Activated naive CD4-positive, alpha-beta T cell treated with anti-CD3 and anti-CD28 coated beads for 36 hours (primary cell): ENCODE results near the gene TSC2. TPM values are rescaled to one million over a fixed set of nuclear protein-coding genes. Genes with fewer than 3 reads are reported as not detected.

ENCODE experiments used
- CTCF ChIA-PET: fragments of 350-600 bp; sonication (Branson Sonifier 250); formaldehyde crosslinking; loops from one replicate; lab custom pipeline; 2021; ENCODE audit warnings: antibody characterized with exemption; lab: Charles Lee
- DNase-seq: peaks from one replicate; pipeline ENCODE4 v3.0.0-alpha.2; 2020
- H3K27ac Mint-ChIP-seq: one replicate; pipeline ENCODE4 v1.8.0; 2021; ENCODE audit warnings: mild to moderate bottlenecking, mixed read lengths
- H3K27me3 Mint-ChIP-seq: one replicate; pipeline ENCODE4 v1.8.0; 2021; ENCODE audit warnings: low read depth, mixed read lengths
- H3K36me3 Mint-ChIP-seq: one replicate; pipeline ENCODE4 v1.8.0; 2021; ENCODE audit warnings: low read depth, mixed read lengths
- H3K4me1 Mint-ChIP-seq: one replicate; pipeline ENCODE4 v1.8.0; 2021; ENCODE audit warnings: low read depth, mixed read lengths
- H3K4me3 Mint-ChIP-seq: one replicate; pipeline ENCODE4 v1.8.0; 2021; ENCODE audit warnings: mild to moderate bottlenecking, moderate library complexity, mixed read lengths
- H3K9me3 Mint-ChIP-seq: one replicate; pipeline ENCODE4 v1.8.0; 2021; ENCODE audit warnings: mixed read lengths
- intact Hi-C: fragments of 100-400 bp; cut with micrococcal nuclease; formaldehyde crosslinking; loops from one replicate; pipeline ENCODE4 v1.15.1; 2023
- total RNA-seq, 2 experiments: library from RNA; stranded (reverse); gene quantifications; one replicate each; pipeline ENCODE4 v1.2.3, GENCODE V29; 2021

Gene TSC2
- total RNA-seq, 2 experiments from 2014 or later, result 72.3 to 72.7 TPM

DNA sequence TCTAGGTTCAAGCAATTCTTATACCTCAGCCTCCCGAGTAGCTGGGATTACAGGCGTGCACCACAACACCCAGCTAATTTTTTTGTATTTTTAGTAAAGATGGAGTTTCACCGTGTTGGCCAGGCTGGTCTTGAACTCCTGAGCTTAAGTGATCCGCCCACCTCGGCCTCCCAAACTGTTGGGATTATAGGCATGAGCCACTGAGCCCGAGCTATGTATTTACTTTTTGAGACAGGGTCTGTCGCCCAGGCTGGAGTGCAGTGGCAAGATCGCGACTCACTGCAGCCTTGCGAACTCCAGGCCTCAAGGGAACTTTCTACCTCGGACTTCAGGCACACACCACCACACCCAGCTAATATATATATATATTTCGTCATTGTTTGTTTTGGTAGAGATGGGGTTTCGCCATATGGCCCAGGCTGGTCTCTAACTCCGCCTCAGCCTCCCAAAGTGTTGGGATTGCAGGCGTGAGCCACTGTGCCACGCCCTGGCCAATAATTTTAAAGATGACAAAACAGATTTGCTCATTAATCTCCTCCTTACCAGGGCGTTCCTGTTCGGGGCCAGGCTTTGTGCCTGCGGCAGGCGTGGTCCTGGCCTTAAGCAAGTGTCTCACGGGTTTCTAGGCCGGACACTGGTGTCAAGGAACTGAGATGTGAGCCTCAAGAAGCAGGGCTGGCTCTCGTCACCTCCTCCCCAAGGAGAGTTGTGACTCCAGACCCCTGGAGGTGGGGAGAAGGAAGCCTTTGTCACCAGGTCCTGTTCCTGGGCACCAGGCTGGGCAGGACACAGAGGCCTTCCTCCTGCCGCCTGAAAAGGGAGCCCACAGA lies 32.5 kb upstream of the TSC2 start:
- Mint-ChIP-seq H3K36me3 (peaks cover under 1% of the 10 kb centered on the region), H3K27me3 (peaks cover 6% of the 10 kb centered on the region), H3K9me3 (no peaks in the 10 kb centered on the region), H3K4me3 (no peak overlapping the region), H3K27ac (no peak overlapping the region), H3K4me1 (peaks cover 3% of the 10 kb centered on the region)
- intact Hi-C loops, result no loop called here
- DNase-seq, result no peak
- CTCF ChIA-PET, result interaction anchor here (0.8 kb wide), 1 partner anchor 125 kb away, joined by 3 read pairs; no protein-coding TSS in a partner anchor

DNA sequence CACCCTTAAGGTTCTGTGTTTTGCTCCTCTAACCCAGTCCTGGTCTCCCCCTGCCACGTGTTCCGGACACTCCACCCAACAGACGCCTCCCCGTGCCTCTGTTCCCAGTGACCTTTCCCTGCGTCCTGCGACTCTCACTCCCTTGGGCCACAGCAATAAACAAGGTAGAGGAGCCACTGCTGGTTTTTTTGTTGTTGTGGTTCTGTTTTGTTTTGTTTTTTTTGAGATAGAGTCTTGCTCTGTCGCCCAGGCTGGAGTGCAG lies 31.9 kb upstream of the TSC2 start:
- H3K27ac Mint-ChIP-seq, result no peak overlapping the region
- intact Hi-C loops, result no loop called here
- H3K4me3 Mint-ChIP-seq, result no peak overlapping the region
- H3K9me3 Mint-ChIP-seq, result no peaks in the 10 kb centered on the region
- CTCF ChIA-PET, result interaction anchor here (0.7 to 3.1 kb wide), 3 partner anchors 12 to 132 kb away, joined by 3 to 16 read pairs (median 4); no protein-coding TSS in a partner anchor
- DNase-seq, result no peak
- H3K27me3 Mint-ChIP-seq, result peaks cover 10% of the 10 kb centered on the region
- peaks cover 2% of the 10 kb centered on the region for H3K4me1 Mint-ChIP-seq
- no peaks in the 10 kb centered on the region for H3K36me3 Mint-ChIP-seq

DNA sequence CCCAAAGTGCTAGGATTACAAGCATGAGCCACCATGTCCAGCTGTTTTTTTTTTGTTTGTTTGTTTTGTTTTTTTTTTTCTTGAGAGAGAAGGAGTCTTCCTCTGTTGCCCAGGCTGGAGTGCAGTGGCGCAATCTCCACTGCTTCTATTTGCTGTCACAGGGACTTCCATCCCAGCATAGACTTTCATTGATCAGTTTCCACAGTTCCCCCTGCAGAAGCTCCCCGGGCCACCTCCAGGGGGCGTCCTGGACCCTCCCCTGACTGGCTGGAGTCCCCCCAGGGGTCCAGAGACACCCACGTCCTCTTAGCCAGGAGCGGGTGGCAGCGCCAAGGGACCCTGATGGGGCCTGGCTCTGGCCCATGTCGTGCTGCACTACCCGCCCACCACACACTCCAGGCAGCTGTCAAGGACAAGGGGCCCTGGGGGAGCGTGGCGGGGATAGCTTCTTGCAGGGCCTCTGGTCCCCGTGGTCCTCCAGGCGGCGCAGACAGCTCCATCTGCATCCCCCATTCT lies 31.3 kb upstream of the TSC2 start:
- Mint-ChIP-seq H3K4me3 (no peak overlapping the region), H3K27me3 (peaks cover 13% of the 10 kb centered on the region), H3K36me3 (no peaks in the 10 kb centered on the region), H3K4me1 (peaks cover 2% of the 10 kb centered on the region), H3K27ac (no peak overlapping the region), H3K9me3 (no peaks in the 10 kb centered on the region)
- intact Hi-C loops, result no loop called here
- CTCF ChIA-PET, result interaction anchor here (0.7 to 3.1 kb wide), 4 partner anchors 9 to 131 kb away, joined by 3 to 16 read pairs (median 4); no protein-coding TSS in a partner anchor
- DNase-seq, result no peak

DNA sequence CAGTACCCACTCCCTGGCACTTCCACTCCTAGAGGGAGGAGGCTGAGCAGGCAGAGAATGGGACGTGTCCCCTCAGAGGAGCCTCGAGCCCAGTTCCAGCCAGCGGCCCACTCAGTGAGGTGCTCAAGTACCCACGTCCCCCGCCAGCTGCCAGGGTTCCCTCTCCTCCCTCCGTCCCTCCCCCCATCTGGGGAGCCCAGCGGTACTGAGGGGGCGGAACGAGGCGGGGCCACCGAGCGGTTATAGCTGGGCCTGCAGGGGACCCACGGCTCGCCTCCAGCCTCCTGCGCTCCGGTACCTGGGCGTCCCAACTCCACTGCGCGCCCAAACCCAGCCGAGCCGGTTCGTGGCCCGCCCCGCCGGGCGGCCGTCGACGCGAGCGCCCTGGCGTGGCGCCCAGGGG lies 28.3 kb upstream of the TSC2 start, which contains the start of gene NPW:
Gene NPW, plus strand, starts transcription at position 268 of the 403 bp plus-strand sequence.
- CTCF ChIA-PET, result interaction anchor here (1.5 to 2.0 kb wide), 2 partner anchors 8 to 121 kb away, joined by 6 to 10 read pairs; no protein-coding TSS in a partner anchor
- Mint-ChIP-seq H3K4me1 (peaks cover 12% of the 10 kb centered on the region), H3K9me3 (no peaks in the 10 kb centered on the region), H3K27ac (no peak within 1 kb of the TSS), H3K36me3 (no peaks in the 10 kb centered on the region), H3K27me3 (peaks cover 26% of the 10 kb centered on the region), H3K4me3 (no peak within 1 kb of the TSS)
- DNase-seq, result no peak
- intact Hi-C loops, result no loop called here

DNA sequence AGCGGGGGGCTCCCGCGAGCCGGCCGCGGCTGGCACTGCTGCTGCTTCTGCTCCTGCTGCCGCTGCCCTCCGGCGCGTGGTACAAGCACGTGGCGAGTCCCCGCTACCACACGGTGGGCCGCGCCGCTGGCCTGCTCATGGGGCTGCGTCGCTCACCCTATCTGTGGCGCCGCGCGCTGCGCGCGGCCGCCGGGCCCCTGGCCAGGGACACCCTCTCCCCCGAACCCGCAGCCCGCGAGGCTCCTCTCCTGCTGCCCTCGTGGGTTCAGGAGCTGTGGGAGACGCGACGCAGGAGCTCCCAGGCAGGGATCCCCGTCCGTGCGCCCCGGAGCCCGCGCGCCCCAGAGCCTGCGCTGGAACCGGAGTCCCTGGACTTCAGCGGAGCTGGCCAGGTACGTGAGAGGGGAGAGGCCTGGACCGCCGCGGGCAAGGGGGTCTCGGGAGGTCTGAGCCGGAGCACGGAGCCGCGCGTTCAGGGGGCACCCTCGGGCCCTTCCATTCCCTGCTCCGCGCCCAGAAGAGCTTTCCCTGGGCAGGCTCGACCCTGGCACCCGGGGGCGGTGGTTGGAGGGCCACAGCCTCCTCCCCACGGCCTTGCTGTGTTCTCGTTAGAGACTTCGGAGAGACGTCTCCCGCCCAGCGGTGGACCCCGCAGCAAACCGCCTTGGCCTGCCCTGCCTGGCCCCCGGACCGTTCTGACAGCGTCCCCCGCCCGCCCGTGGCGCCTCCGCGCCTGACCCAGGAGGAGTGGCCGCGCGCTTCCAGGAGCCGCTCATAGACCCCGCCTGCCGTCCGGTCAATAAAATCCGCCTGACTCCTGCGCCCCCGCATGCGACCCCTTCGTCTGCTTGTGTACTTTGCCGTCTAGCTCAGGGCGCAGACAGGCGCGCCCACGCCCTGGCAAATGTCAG lies 27.6 kb upstream of the TSC2 start:
- peaks cover 12% of the 10 kb centered on the region for H3K4me1 Mint-ChIP-seq
- intact Hi-C loops, result no loop called here
- DNase-seq, result no peak
- no peak overlapping the region for H3K4me3 Mint-ChIP-seq
- no peaks in the 10 kb centered on the region for H3K36me3 Mint-ChIP-seq
- no peaks in the 10 kb centered on the region for H3K9me3 Mint-ChIP-seq
- peaks cover 26% of the 10 kb centered on the region for H3K27me3 Mint-ChIP-seq
- H3K27ac Mint-ChIP-seq, result no peak overlapping the region
- CTCF ChIA-PET, result interaction anchor here (0.7 to 2.0 kb wide), 3 partner anchors 9 to 174 kb away, joined by 3 to 10 read pairs (median 6); no protein-coding TSS in a partner anchor

DNA sequence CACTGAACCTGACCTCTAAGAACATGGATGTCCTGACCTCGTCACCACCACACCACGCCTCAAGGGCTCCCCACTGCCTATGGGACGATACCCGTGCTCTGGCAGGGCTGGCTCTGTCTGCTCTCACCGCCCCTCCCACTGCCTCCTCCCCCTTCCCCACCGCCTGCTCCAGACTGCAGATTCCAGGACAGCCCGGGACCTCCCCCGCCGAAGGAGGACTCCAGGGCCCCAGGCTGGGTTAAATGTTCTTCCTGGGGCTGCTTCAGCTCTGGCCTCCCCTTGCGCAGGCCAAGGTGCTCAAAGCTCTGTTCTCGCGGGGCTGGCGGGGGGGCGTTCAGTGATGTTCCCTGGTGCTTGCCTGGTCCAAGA lies 25.1 kb upstream of the TSC2 start:
- H3K4me1 Mint-ChIP-seq, result peaks cover 22% of the 10 kb centered on the region
- H3K36me3 Mint-ChIP-seq, result no peaks in the 10 kb centered on the region
- H3K9me3 Mint-ChIP-seq, result no peaks in the 10 kb centered on the region
- DNase-seq, result no peak
- H3K27me3 Mint-ChIP-seq, result peaks cover 30% of the 10 kb centered on the region
- intact Hi-C loops, result loop anchor here (1.0 to 2.0 kb wide), 3 partner anchors 118 to 228 kb away; partner anchors contain the start of genes ECI1 and TRAF7
- H3K27ac Mint-ChIP-seq, result no peak overlapping the region
- CTCF ChIA-PET, result interaction anchor here (0.6 to 4.3 kb wide), 11 partner anchors 9 to 230 kb away, joined by 3 to 52 read pairs (median 3); partner anchors contain the start of gene TRAF7
- peak overlapping the region; percentile 49 for H3K4me3 Mint-ChIP-seq

DNA sequence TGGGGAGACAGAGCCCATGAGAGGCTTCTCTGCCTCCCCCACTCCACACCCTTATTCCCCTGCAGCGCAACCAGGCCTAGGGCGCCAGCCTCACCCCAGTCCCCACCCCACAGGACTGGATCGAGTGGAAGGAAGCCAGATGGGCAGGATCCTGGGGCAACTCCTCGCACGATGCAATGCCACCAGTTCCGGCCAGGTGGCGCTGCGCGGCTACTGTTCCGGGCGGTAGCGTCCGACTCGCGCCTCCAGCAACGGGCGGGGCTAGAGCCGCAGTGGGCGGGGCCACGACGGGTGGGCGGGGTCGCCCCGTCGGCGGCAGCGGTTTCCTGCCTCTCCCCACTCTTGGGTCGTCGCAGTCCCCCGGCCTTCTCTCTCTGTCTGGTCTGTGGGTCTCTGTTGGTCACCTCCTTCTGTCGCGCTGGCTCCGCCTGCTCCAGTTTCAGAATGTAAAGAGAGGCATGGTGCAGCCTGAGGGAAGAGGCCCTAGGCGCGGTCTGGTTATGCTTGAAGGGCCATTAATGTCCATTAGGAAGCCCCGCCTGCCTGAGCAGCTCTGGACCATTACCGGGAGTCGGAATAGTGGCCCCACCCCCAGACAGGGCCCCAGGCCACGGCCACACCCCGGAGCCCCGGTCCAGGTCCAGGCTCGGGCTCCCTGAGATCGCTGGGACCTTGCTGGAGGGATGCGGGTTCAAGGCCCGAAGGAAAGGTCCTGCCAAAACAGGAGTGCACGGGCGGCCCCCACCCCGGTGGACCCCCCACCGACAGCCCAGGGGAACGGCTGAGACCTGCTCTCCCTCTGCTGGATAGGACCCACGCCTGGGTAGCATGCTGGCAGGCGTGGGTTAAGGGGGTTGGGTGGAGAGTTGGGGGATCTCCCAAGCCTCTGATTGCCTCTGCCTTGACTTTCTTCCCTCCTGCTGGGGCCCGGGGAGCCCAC lies 24.4 kb upstream of the TSC2 start:
- intact Hi-C loops, result loop anchor here (1.0 to 2.0 kb wide), 3 partner anchors 117 to 227 kb away; partner anchors contain the start of genes ECI1 and TRAF7
- peaks cover 29% of the 10 kb centered on the region for H3K27me3 Mint-ChIP-seq
- H3K36me3 Mint-ChIP-seq, result no peaks in the 10 kb centered on the region
- DNase-seq, result peak; percentile 97
- CTCF ChIA-PET, result interaction anchor here (0.6 to 4.3 kb wide), 11 partner anchors 10 to 229 kb away, joined by 3 to 52 read pairs (median 3); partner anchors contain the start of gene TRAF7
- peaks cover 22% of the 10 kb centered on the region for H3K4me1 Mint-ChIP-seq
- H3K27ac Mint-ChIP-seq, result no peak overlapping the region
- peak overlapping the region; percentile 49 for H3K4me3 Mint-ChIP-seq
- no peaks in the 10 kb centered on the region for H3K9me3 Mint-ChIP-seq

DNA sequence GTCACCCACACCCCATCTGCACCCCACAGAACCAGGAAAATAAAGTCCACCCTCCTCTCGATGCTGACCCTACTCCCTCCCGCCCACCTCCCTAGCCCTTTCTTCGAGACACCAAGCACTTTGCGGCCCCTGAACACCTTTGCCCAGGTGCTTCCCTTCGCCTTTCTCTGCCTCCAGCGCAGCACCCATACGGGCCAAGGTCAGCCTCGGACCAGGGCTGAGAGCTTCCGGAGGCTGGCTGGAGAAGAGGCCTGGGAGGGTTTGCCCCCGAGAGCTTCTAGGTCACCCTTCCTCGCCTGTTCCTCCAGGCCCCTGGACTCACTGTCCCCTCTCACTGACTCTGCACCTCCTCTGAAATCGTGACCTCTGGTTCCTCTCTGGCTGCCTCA lies 23.8 kb upstream of the TSC2 start:
- no peak overlapping the region for H3K4me3 Mint-ChIP-seq
- CTCF ChIA-PET, result interaction anchor here (2.2 to 4.3 kb wide), 2 partner anchors 12 to 116 kb away, joined by 8 to 52 read pairs; no protein-coding TSS in a partner anchor
- no peak for DNase-seq
- no peaks in the 10 kb centered on the region for H3K36me3 Mint-ChIP-seq
- H3K27me3 Mint-ChIP-seq, result peaks cover 26% of the 10 kb centered on the region
- intact Hi-C loops, result no loop called here
- peaks cover 22% of the 10 kb centered on the region for H3K4me1 Mint-ChIP-seq
- H3K27ac Mint-ChIP-seq, result no peak overlapping the region
- no peaks in the 10 kb centered on the region for H3K9me3 Mint-ChIP-seq

DNA sequence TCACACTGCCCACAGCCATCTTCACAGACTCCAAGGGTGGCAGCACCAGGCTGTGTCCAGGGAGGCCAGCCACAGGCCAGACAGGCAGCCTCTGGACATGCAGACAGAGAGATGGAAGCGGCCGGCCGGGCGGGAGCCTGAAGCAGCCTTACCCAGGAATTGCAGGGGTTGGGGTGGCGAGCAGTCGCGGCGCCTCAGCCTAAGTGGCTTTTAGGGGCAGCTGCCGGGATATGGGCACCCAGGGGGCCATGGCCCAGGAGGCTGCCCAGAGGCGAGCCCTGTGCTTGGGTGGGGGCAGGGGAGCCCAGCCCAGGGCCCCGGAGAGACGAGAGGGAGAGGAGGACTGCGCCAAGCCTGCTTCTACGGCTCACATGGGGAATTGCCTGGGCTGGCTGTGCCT lies 22.5 kb upstream of the TSC2 start:
- no peak overlapping the region for H3K4me3 Mint-ChIP-seq
- H3K27me3 Mint-ChIP-seq, result peaks cover 24% of the 10 kb centered on the region
- CTCF ChIA-PET, result interaction anchor here (0.7 to 4.3 kb wide), 3 partner anchors 115 to 493 kb away, joined by 3 to 52 read pairs (median 3); no protein-coding TSS in a partner anchor
- H3K36me3 Mint-ChIP-seq, result no peaks in the 10 kb centered on the region
- no peak overlapping the region for H3K27ac Mint-ChIP-seq
- no peaks in the 10 kb centered on the region for H3K9me3 Mint-ChIP-seq
- DNase-seq, result no peak
- peaks cover 22% of the 10 kb centered on the region for H3K4me1 Mint-ChIP-seq
- intact Hi-C loops, result no loop called here

DNA sequence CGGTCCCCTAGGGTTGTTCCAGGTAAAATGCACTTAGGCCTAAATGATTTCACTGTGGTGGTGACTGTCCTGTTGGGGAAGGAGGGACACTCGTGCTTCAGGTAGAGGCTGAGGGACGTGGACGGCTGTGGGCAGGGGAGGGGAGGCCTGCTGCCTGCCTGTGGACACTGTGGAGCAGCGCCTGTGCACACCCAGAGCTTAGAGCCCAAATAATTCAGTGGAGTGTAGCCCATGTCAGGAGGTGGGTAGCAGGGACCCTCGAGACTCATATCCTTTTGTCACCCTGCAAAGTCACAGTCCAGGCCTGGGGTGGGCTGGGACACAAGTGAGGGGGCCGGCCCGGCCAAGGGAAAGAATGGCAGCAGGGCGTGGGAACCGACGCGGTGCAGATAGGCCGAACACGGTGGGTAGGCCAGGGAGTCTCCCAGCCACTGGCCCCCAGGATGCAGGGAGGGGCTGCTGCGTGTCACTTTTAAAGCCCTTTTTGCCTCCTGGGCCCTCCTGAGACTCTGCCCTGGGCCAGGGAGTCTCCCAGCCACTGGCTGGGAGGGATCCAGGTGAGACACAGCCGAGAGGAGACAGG lies 21.8 kb upstream of the TSC2 start:
- Mint-ChIP-seq H3K27ac (no peak overlapping the region), H3K4me1 (peaks cover 20% of the 10 kb centered on the region), H3K9me3 (no peaks in the 10 kb centered on the region), H3K4me3 (peak overlapping the region; percentile 50), H3K27me3 (peaks cover 20% of the 10 kb centered on the region), H3K36me3 (no peaks in the 10 kb centered on the region)
- CTCF ChIA-PET, result no interaction called here
- no peak for DNase-seq
- intact Hi-C loops, result no loop called here
